HTR-8/SVneo (cell line): Measurements from ENCODE around the gene STAG2.
"Not testable (repeated sequence)": the region's sequence is repeated elsewhere in the genome, so short reads cannot be mapped to it uniquely, and the experiment has no call there.

Source experiments
- DNase-seq: peaks from one replicate; pipeline ENCODE4 v3.0.0; 2011; ENCODE audit warnings: low spot score, mixed read lengths; ENCODE audit not compliant: insufficient read length
- FAIRE-seq: peaks from 2 replicates; lab custom pipeline; 2011; peaks lifted over from hg19 to GRCh38; lab: Jason Lieb, UNC

The STAG2 gene

DNA sequence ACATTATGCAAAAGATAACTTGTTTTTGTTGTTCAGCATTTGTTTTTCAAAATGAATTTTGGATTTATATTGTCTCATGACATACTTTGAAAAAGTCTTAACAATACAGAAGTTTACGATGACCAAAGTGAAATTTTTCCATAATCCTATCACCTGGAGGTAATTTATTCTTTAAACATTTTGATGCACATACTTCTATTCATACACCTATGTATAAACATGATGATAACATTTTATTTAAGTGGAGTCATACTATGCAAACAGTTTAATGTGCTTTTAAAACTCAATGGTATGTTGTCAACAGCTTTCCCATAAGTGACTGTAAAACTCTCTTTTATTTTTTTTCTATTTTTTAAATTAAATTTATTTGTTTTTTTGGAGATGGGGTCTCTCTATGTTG, 65.0 kb downstream of the STAG2 start:
- FAIRE-seq (no peak), DNase-seq (no peak)

- FAIRE-seq (no peak), DNase-seq (no peak)
These were observed 66.7 kb downstream of the STAG2 start for GRCh38 chrX:124028182-124028581.

DNA sequence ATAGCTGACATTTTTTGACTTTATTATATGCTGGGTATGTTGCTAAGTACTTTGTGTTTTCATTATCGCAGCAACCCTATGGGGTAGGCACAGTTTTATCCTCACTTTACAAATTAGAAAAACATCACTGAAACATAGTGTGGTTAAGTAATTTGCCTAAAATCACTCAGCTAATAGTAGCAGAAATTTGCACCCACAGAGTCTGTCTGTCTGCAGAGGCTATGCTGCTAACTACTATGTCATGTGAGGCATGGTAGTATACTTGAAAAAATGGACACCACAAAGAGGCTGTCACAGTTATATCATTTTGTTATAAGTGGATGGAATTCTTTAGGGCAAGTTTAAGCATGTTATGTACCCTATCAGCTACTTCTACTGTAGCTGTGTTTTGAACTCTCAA, 69.0 kb downstream of the STAG2 start:
- FAIRE-seq (no peak), DNase-seq (no peak)

GRCh38 chrX:124033821-124034220, 72.3 kb downstream of the STAG2 start:
- no peak for DNase-seq
- FAIRE-seq, result no peak

- no peak for FAIRE-seq
- no peak for DNase-seq
These were observed 74.2 kb downstream of the STAG2 start for GRCh38 chrX:124035657-124036056.

DNA sequence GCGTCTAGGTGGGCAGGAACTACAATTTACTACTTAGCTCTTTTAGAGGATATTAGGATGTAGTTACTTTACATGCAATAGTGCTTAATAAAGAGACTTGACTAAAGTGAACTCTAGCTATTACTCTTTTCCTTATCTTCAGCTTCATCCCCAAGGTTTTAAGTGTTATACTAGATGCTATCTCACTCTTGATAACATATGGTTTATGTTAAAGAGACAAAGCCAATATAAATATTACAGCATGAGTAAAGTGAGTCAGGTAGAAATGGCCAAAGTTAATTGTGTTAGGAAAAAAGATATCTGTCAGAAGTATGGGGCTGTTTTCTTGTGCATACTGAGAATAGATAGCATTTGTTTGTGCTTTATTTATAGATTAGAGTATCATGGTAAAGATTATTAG, 80.5 kb downstream of the STAG2 start:
- FAIRE-seq, result no peak
- no peak for DNase-seq

DNA sequence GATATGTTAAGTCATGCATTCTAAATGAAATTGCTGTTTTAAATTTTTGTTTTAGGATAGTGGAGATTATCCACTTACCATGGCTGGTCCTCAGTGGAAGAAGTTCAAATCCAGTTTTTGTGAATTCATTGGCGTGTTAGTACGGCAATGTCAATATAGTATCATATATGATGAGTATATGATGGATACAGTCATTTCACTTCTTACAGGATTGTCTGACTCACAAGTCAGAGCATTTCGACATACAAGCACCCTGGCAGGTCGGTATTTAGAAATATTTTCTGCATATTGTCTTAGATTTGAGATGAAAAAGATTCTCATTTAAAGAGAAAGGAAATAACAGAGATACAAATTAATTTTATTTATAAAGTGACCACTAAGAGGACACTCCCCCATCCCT, 83.6 kb downstream of the STAG2 start:
- DNase-seq, result no peak

DNA sequence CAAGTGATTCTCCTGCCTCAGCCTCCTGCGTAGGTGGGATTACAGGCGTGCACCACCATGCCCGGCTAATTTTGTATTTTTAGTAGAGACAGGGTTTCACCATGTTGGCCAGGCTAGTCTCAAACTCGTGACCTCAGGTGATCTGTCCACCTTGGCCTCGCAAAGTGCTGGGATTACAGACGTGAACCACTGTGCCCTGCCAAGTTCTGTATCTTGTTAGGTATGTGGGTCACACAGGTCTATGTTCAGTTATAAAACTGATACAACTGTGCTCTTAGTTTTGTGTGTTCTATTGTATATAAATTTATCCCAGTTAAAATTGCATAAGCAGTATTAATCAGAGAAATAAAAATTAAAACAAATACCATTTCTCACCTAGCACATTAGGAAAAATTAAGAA, 122.9 kb downstream of the STAG2 start:
- not testable (repeated sequence) for FAIRE-seq

More for the DNA sequence above, 83.6 kb downstream of the STAG2 start:
- FAIRE-seq, result no peak

GRCh38 chrX:124085063-124085462, 123.6 kb downstream of the STAG2 start:
- DNase-seq (no peak), FAIRE-seq (no peak)

More for the DNA sequence above, 122.9 kb downstream of the STAG2 start:
- not testable (repeated sequence) for DNase-seq

- FAIRE-seq (no peak), DNase-seq (no peak)
These were observed 124.9 kb downstream of the STAG2 start for GRCh38 chrX:124086411-124086810.

- DNase-seq (no peak), FAIRE-seq (no peak)
These were observed 125.7 kb downstream of the STAG2 start for GRCh38 chrX:124087000-124087746.

GRCh38 chrX:124093222-124093621, 131.7 kb downstream of the STAG2 start:
- FAIRE-seq (no peak), DNase-seq (no peak)

DNA sequence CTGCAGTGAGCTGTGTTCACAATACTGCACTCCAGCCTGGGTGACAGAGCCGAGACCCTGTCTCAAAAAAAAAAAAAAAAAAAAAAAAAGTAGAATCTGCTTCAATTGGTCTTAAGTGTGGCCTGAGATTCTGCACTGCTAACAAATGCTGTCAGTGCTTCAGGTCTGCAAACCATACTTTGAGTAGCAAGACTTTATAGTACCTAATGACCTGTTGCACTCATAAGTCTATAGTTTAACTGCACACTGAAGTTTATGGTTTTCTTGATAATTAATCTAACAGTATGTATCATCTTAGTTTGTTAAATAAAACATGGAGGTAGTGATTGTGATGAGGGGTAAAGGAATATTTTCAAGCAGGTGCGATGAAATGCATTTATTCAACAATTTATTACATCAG, 135.6 kb downstream of the STAG2 start:
- no peak for FAIRE-seq
- DNase-seq, result no peak

DNA sequence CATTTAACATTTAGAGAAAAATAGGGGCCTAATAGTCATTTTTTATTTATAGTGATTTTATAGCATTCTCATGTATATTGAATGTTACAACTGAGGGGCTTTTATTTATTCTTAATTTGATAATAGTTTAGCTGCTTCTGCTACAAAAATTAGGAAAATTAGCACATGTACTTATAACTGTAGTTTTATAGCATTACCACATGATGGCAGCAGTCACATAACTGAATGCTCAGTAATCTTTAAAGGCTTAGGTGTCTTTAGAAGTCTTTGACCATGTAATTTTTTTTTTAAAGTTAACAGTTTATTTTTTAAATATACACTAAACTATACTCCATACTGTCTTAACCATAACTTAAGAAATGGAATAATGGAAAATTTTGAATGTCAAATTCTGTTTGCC, 136.6 kb downstream of the STAG2 start:
- no peak for FAIRE-seq
- no peak for DNase-seq

DNA sequence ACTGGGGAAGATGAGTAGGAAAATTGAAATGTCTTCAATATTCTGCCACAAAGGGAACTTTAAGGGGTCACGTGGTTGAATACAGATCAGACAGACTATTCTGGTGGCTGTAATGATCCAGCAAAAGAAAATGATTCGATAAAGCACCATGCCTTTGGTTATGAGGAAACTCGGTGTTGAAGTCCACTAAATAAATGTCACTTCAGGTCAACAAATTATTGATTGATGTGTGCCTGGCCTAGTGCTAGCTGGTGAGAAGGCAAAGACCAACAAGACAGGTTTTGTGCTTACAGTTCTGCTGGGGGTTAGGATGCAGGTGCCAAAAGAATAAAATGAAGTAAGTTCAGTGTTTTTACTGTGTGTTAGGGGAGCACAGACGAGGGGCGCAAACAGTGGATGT, 142.5 kb downstream of the STAG2 start:
- DNase-seq, result no peak
- no peak for FAIRE-seq

GRCh38 chrX:124104512-124104911, 143.0 kb downstream of the STAG2 start:
- DNase-seq, FAIRE-seq: not testable (repeated sequence)

DNA sequence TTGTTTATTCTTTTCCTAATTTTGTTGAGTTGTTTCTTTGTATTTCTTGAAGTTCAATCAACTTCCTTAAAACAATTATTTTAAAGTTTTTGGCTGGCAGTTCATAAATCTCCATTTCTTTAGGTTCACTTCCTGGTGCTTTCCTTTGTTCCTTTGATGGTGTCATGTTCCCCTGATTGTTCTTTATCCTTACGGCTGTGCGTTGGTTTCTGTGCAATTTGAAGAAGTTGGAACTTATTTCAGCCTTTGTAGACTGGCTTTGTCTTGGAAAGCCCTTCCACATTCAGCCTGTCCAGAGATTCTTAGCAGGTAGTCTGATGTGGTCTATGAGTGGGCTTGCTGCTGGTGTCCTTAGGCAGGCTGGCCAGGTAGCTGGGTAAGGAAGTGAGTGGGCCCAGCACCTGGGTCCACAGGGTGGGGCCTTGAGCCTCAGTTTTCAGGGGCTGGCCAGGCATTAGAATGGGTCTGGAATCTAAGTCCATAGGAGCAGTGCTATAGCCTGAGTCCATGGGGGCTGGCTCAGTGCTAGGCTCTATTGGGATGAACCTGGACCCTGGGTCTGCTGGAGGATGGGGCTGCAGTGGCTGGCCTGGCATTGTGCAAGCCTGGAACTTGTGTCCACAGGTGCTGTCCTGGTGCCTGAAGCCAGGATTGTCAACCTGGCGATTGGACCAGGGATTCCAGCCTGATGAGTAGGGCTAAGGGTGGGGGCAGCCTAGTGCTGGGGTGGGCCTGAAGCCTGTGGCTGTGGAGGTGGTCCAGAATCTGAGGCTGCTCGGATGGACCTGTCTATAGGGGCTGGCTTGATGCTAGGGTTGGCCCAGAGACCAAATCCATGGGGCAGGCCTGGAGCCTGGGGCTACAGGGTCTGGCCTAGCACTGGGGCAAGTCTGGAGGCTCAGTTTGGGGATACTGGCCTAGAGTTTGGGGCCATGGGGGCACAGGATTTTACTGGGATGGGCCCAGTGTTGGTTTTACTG, 152.4 kb downstream of the STAG2 start:
- FAIRE-seq, result no peak
- DNase-seq, result no peak

DNA sequence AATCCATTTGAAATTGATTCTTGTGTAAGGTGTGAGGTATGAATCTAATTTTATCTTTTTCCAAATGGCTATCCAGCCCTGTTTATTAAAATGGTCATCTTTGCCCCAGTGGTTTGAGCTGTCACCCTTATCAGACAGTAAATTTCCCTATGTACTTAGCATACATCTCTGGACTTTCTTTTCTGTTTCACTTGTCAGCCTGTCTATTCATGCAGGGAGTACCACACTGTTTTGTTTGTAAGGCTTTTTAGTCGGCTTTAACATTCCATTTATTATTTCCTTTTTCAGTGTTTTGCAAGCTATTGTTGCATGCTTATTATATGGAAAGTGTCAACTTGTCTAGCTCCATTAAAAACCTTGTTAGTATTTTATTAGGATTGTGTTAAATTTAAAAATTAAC, 155.8 kb downstream of the STAG2 start:
- FAIRE-seq (no peak), DNase-seq (no peak)

DNA sequence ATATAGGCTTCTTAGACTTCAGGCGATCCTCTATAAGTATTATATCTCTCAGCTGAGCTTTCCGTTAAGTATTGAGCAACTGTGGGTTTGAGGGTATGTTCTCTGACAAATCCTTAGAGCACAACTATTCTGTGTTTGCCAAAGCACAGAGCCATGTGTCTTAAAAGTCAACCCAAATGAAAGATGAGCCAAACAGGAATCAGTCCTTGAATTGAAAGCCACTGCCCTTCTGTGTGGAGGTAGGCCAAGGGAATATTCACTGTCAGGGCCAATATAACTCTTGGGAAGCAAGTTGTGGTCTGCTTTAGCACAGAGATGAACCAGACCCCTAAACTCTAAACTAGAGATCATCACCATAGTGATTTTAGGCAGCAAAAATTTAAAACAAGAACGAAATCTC, 164.0 kb downstream of the STAG2 start:
- DNase-seq, result no peak
- no peak for FAIRE-seq

- FAIRE-seq (no peak), DNase-seq (no peak)
These were observed 166.0 kb downstream of the STAG2 start for GRCh38 chrX:124127496-124127895.

DNA sequence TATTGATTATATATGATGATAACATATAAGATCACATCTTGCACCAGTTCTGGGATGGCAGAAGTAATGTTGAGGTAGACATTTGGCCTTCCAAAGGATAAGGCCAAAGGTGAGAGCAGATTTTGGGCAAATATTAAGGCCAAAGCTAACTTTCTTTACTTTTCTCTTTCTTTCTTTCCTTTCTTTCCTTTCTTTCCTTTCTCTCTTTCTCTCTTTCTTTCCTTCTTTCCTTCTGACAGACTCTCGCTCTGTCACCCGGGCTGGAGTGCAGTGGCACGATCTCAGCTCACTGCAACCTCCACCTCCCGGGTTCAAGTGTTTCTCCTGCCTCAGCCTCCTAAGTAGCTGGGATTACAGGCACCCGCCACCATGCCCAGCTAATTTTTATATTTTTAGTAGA, 170.9 kb downstream of the STAG2 start:
- FAIRE-seq, DNase-seq: not testable (repeated sequence)
